Astrocyte (in vitro differentiated cells and primary cell): ENCODE data around the gene MDM2.

Source experiments
- CTCF ChIP-seq: IDR thresholded peaks from 2 replicates; pipeline ENCODE4 v1.5.1; 2011; ENCODE audit warnings: low read depth, mild to moderate bottlenecking, inconsistent platforms, low read length, moderate library complexity; ENCODE audit not compliant: insufficient read depth
- EZH2 ChIP-seq: IDR thresholded peaks from 2 replicates; pipeline ENCODE4 v1.6.1; 2012; ENCODE audit warnings: mild to moderate bottlenecking, low read length, inconsistent platforms; ENCODE audit not compliant: insufficient read depth

GRCh38 chr12:68759852-68760251 is 48.1 kb upstream of the MDM2 start:
- TF ChIP-seq CTCF (no peak), EZH2 (no peak)
